Activated CD4-positive, alpha-beta T cell treated with anti-CD3 and anti-CD28 coated beads for 24 hours (primary cell): Measurements from ENCODE around the gene PRKG1.
"Not testable (repeated sequence)": the region's sequence is repeated elsewhere in the genome, so short reads cannot be mapped to it uniquely, and the experiment has no call there.

Source experiments
- DNase-seq, 2 donors: peaks; one replicate each; pipeline ENCODE4 v3.0.0-alpha.2; 2020; ENCODE audit warnings: low read depth in 2 of 2

Gene PRKG1

DNA sequence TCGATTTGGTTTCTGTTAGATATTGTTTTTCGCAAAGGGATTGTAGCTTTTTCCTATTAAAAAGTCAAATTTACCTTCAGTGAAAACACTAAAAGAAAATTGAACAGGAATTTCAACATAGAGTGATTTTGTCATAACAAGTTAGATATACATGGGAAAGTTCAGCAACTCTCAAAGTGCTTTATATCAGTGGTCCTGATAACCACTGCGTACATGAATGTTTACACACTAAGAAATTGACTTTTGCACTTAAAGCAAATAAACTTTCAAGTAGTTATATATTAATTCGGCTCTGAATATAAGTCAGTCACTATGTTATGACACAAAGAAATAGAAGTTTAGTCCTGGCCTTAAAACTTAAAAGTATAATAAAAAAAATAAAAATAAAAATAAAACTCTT lies 1138.5 kb downstream of the PRKG1 start:
- DNase-seq: no peak

DNA sequence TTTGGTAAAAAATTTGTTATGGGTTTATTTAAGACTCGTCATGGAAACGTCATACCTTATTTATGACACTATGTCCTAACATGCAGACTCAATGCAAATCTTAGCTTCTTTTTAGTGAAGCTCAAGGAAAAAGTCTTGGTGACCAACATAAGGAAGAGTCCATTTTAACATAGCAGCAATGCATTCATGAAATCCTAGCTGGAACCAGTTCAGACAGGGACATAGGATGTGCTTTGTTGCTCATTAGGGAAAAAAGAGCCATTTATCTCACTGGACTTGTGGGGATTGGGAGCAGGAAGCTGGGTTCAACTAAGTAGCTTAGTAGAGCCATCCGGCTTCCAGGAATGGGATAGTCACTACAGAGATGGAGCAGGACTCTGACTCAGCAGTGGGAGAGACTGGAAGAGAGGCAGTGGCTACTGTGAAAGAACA lies 1139.0 kb downstream of the PRKG1 start:
- DNase-seq: no peak

DNA sequence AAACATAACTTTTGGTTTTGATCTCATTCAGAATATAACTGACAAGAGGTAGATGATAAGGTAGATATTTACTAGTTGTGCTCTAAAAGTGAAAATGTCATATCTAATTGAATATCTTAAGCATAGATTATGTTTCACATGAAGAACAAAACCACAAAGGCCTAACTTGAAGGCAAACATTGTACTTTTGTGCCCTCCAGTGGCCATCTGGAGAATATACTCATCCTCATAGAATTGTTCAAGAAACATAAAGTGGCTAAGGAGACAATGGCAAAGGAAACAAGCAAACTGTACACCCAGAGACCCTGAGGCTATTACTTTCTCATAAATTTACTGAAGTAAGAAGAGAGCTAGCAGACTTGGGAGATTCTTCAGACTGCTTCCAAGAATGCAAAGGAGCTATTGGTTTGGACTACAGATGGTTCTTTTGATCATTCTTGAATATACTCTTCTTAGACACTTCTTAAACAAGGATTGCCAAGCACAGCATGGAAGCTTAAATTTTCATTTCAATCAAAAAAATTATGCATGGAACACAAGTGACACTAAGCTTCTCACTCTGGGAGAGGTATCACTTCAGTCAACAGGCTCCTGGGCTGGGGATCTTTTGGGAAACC lies 1141.6 kb downstream of the PRKG1 start:
- peak in 1 of 2 donors; percentile 2 for DNase-seq

DNA sequence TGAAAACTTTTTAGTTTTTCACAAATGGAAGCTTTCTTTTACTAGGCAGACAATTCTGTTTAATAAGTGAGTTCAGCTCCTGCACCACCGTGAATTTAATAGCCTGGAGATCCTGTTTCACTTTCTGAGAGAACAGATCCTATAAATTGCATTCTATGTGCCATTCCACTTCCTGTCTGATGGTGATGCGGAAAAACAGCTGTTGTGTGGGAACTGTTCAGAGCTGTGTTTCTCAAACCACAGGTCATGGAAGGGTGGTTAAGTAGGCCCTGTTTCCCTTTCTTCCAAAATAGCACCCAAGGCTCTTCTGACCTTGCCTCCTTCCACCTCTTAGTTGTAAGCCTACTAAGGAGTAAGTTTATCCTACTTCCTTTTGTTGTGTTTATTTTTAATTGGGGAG lies 1142.6 kb downstream of the PRKG1 start:
- DNase-seq: no peak

DNA sequence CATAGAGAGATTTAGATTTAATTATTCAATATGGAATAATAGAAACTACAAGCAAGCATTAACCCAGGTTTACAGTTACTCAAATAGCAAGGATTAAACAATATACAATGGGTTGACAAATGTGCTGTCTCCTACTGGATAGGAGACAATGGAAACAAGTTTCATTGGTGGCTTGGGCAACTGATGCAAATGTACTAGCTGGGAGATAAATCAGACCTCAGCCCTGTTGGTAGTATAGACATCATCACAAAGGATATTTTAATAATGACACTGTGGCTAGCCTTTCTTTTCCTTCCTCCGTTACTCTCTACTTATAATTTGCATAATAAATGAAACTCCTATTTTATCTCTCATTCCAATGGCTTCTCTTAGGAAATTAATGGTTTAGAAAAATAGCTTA lies 1143.2 kb downstream of the PRKG1 start:
- DNase-seq: no peak

DNA sequence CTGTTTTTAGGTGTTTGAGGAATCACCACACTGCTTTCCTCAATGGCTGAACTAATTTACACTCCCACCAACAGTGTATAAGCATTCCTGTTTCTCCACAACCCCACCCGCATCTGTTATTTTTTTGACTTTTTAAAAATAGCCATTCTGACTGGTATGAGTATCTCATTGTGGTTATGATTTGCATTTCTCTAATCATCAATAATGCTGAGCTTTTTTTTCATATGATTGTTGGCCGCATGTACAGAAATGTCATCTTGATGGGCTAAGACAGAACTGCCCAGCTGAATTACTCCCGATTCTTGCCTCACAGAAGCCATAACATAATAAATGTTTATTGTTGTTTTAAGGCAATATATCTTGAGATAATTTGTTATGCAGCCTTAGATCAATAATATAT lies 1146.7 kb downstream of the PRKG1 start:
- no peak for DNase-seq

DNA sequence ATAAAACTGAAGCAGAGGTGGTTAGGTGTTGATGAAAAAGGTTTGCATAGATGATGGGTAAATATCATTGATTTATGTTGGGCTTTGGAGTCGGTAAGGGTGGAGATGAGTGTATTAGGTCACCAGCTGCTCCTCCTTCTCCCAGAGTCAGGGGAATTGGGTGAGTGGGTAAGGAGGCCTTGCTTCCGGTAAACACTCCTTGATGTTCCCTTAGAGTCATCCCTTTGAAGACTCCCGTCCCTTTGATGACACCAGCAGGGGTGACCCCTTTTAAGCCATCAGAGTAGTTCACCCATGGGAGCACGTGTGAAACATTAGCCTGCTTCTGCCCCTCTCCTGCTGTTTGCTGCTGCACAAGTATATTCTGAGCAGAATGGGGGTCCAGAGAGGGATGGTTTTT lies 1147.6 kb downstream of the PRKG1 start:
- DNase-seq: no peak

DNA sequence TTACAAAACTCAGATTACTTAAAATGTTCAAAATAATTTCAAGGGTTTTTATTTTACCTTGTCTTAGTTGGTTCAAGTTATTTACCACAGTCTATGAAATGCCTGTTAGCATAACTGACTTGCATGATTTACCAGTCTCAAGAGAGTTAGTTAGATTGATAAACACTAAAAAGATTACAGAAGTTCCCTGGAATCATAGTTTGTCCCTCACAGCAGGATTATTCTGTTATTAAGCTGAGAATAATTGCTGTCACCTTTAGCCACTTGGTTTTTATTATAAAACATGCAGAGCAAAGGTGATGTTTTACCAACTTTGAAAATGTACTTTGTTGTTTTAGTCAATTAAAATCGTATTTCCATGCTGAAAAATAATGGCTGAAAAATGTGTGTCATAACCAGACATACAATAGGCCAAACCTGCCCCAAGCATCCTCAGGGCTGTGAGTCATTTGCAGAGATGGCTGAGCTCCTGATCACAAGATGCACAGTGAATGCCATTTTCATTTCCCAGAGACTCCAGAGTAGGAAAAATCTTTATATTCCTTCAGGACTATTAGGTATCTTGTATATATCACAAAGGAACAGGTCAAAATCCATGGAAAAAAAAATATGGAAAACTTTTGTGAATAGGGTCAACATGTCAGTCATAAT lies 1152.0 kb downstream of the PRKG1 start:
- DNase-seq: no peak

DNA sequence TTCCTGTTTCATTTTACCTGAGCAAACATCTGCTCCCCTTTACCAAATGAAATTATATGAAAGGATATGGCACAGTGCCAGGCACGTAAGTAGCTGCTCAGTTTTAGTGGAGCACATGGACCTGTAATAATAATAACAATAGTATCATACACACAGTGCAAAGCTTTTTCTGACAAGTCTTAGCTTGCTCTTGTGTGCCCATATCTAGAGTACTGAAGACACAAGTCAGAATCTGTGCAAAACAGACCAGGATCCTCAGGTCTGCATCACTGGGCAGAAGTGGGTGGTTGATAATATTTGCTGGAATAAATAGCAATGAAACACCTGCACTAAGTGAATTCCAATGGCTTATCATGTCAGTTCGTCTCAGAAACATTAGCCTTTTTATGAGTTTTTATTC lies 1154.3 kb downstream of the PRKG1 start:
- DNase-seq: no peak

DNA sequence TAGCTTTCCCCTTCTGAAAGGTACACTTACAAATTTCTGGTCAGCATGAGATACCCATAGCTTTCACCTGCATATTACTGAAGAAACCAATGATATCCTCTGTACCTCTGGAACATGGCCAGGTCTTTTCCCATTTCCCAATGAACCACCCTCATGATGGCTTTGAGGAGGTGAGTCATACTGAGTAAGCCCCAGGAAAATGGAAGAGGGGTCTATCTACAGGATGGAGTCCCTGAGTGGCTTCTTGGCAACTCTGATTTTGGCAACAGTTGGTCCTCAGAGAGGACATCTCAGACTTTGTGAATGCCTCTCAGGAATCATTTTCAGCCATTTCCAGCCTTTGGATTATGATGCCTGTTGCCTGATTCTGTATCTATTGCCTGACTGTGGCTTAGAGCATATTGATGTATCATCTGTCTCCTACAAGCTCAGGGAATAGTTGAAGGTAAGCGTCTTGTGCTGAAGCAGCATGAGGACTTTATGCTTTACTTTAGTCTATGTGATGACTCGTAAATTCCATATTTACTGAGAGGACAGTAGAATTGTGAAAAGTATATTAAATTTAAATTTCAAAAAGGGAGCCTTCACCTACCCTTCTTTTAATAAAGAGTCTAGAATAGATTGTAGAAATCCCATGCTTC lies 1155.1 kb downstream of the PRKG1 start:
- DNase-seq: no peak

DNA sequence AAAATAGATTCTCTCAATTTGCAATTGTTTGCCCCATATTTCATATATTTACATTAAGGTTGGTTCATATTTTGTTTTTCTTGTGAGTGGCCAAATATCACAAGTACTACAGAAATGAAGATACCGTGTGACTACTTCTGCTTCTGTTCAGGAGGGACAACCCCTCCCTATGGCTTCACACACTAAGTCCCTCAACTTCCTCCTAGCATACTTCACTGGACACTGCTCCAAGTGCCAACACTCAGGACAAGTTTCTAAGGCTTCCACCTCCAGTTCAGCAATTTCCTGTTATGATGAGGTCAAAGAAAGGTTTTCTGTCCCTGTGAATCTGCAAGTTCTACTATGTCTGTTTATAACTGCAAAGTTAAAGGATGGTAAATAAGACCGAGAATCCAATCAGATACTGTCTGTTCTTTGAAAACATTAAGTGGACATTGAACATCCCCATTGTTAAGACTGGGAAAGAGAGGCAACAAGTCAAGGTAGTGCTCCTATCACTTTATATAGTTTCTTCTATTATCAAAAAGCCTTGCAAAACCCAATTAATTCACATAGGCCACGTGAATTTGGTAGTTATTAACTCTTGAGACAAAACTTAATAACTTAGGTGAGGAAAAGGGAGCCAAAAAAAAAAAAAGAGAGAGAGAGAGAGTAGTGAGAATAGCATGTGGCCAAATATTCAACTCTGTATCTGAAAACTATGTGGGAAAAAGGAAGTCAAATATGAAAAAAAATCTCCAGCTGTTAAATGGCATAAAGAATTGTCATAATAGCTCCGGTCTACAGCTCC lies 1158.5 kb downstream of the PRKG1 start:
- DNase-seq: no peak

DNA sequence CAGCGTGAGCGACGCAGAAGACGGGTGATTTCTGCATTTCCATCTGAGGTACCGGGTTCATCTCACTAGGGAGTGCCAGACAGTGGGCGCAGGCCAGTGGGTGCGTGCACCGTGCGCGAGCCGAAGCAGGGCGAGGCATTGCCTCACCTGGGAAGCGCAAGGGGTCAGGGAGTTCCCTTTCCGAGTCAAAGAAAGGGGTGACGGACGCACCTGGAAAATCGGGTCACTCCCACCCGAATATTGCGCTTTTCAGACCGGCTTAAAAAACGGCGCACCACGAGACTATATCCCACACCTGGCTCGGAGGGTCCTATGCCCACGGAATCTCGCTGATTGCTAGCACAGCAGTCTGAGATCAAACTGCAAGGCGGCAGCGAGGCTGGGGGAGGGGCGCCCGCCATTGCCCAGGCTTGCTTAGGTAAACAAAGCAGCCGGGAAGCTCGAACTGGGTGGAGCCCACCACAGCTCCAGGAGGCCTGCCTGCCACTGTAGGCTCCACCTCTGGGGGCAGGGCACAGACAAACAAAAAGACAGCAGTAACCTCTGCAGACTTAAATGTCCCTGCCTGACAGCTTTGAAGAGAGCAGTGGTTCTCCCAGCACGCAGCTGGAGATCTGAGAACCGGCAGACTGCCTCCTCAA lies 1159.2 kb downstream of the PRKG1 start:
- not testable (repeated sequence) for DNase-seq

DNA sequence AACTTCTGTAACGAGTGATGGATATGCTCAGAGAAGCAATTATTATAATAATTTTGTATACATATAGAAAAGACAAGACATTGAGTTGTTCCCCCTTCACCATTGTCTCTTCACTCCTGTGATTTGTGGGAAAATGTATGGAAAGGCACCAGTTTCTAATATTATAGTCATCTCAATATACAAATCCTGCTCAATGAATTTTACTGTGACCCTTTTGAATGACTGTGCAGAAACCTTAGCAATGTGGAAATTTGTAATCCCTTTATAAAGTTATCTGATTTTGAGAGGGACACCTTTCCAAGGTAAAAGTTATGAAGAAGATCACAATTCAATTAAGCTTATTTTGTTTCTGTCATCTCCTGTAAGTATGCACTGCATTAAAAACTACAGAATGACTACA lies 1165.5 kb downstream of the PRKG1 start:
- no peak for DNase-seq

DNA sequence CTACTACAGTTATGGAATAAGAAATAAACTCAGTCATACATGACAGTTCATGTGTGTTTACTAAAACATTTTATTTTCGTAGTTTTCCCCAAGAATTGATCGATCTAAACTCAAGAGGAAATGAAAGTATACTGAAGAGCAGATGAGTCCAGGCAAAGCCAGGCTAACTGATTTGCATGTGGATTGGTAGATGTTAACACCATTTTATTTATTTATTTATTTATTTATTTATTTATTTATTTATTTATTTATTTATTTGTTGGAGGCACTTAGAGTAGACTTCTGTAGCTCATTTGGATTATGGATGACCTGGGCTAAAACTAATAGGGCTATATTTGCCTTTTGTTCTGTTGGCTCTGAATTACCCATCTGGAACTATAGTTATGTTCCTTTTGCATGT lies 1171.3 kb downstream of the PRKG1 start:
- no peak for DNase-seq

DNA sequence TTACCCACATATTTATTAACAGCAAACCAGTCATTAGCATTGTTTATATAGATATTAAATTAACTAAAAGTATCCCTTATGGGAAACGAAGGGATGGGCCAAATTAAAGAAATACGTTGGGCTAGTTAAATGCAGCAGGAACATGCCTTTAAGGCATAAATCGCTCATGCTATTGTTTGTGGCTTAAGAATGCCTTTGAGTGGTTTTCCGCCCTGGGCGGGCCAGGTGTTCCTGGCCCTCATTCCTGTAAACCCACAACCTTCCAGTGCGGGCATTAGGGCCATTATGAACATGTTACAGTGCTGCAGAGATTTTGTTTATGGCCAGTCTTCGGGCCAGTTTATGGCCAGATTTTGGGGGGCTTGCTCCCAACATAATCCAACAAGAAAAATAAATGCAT lies 1173.6 kb downstream of the PRKG1 start:
- not testable (repeated sequence) for DNase-seq

DNA sequence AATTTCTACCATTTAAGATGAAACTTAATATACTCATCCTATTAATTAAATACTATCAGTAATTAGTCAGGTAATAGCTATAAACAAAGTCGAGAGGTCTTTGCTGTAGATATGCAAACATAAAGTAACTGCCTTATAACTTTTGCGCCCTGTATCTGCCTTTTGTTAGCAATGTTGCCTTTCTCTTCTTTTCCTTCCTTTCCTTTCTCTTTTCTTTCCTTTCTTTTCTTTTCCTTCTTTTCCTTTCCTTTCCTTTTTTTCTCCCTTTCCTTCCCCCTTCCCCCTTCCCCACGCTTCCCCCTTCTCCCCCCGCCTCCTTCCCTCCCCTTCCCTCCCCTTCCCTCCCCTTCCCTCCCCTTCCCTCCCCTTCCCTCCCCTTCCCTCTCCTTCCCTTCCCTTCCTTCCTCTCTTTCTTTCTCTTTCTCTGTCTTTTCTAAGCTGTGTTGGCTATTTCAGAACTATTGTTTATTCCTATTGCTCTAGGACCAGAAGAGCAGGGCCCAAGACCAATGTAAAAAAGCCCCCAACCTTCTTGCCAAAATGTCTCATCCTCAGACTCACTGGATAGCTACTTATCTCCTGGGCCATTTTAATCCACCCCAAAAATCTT lies 1174.5 kb downstream of the PRKG1 start:
- no peak for DNase-seq

DNA sequence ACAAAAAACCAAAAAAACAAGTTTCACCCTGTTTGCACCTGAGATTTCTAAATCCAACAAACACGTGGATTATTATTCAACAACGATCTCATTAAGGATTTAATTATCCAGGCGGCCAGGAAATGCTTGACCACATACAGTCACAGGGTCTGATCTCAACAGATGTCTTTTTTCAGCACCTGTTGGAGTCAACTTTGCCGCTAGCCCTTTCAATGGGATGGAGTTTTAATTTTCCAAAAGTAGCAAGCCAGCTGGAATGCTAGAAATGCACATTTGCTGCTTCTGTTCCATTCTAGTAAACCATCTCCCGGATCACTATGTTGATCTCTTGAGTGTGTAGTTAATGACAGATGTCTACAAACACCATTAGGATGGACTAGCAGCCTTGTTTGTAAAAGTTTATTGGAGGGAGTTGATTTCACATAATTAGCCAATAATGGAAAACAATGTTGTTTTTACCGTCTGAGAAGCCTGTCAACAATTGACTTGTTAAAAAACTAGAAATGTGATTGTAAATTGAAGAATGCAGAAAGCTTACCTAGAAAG lies 1175.6 kb downstream of the PRKG1 start:
- no peak for DNase-seq

DNA sequence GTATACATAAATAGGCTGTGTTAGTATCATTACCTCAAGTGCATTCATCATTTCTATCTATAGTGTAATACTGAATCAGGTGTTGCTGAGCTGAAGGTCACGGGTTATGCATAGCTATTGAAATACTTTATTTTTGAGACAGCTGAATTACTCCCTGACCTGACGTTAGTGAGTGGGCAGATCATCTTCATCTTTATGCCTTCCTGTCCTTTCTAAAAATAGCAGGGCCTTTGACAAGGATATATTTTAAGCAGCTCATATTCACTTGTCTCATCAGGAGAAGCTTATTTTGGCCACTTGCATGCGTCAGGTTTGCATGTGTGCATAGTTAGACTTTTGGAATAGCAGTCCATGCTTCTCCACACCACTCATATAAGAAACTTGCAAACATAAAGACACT lies 1176.2 kb downstream of the PRKG1 start:
- no peak for DNase-seq

DNA sequence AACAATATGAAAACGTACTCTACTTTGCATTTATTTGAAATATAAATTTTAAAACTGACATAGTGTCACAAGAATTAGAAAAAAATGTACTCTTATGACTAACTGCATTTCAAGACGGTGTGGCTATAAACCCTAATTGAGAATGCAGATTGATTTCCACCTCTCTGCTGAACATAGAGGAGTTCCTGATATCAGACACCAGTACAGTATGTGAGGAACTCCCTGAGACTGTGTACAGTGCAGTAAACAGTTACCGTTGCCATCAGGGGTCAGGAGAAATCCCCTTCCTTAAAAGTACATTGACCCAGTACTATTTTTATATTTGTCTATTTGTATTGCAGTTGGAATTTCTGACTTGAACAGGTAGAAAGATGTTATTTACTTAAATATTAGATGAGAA lies 1178.0 kb downstream of the PRKG1 start:
- DNase-seq: no peak

DNA sequence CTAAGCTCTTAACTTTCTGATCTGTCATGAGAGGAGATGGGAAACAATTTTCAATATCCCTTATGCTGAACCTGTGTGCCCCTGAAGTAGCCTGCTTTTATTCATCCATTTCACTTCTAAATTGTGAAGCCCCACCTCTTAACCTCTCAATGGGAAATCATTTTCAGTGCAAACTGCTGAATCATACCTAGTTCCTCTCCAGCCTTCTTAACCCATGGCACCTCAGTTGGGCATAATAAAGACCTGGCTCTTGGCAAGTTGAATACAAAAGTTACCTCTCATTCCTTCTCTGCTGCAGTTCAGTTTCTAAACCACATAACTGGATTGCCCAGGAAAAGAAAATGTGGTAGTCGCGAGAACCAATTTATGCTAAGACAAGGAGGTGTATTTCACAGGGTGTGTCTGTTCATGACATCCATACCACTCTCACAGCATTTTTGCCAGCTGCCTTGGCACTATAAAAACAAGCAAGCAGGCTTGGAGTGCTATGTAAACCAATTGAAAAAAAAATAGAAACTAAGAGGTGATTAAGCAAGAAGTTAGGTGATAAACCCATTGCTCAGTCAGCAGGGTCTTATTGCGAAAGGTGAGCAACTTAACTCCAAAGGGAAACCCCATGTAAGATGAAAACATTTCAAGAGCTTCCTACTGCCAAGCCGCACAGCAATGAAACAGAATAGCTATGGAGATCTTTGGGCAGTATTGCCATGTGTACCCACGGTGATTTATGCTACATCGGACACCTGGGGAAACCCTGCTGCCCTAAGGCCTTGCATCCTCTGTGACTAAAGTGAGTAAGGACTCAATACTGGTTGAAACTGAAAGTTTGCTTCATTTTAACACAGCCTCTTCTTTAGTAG lies 1182.8 kb downstream of the PRKG1 start:
- no peak for DNase-seq
